ENCODE results near the gene FAM210A.

GRCh38 chr18:13635046-13635445 lies 91.3 kb downstream of the FAM210A start:
- no peak for TF ChIP-seq EZH2 (IDR thresholded peaks at IDR 0.05; ENCODE audit: borderline replicate concordance, insufficient read depth, low read depth, low read length, poor library complexity, severe bottlenecking)
- no peak for TF ChIP-seq CTCF (IDR thresholded peaks at IDR 0.05)
